BJ (cell line): ENCODE results near the gene MYO5C. TPM values are rescaled to one million over a fixed set of nuclear protein-coding genes. Genes with fewer than 3 reads are reported as not detected.

Source experiments
- CTCF ChIA-PET: fragments of 350-600 bp; formaldehyde crosslinking; extraction: SDS; loops from one replicate; lab custom pipeline; 2021; ENCODE audit warnings: antibody characterized with exemption, inconsistent platforms; lab: Yijun Ruan, JAX
- POLR2A ChIA-PET: fragments of 300-600 bp; sonication (Branson Sonifier 250); formaldehyde crosslinking; extraction: SDS; loops from one replicate; lab custom pipeline; 2021; ENCODE audit warnings: antibody characterized with exemption; lab: Charles Lee
- DNase-seq: peaks from one replicate; pipeline ENCODE4 v3.0.0-alpha.2; 2011; ENCODE audit warnings: low read depth
- H3K27me3 ChIP-seq: 2 replicates; pipeline ENCODE4 v1.6.0; 2011; ENCODE audit warnings: low read length; ENCODE audit not compliant: control insufficient read depth, insufficient read depth
- H3K36me3 ChIP-seq: 2 replicates; pipeline ENCODE4 v1.5.1; 2011; ENCODE audit warnings: low read length; ENCODE audit not compliant: control insufficient read depth, insufficient read depth
- H3K4me3 ChIP-seq: 2 replicates; pipeline ENCODE4 v1.5.1; 2011; ENCODE audit warnings: low read depth, mild to moderate bottlenecking, control low read depth, low read length
- polyA plus RNA-seq: library from polyadenylated mRNA; depleted of rRNA; stranded (reverse); fragments of >200 nt; gene quantifications from 2 replicates; pipeline ENCODE4 v1.2.3, GENCODE V29; 2011
- TF ChIP-seq, protein P1 (sequence below): IDR thresholded peaks from 2 replicates; pipeline ENCODE4 v1.5.1; 2011; ENCODE audit warnings: low read depth, mild to moderate bottlenecking, control low read depth, inconsistent platforms, low read length, moderate library complexity; ENCODE audit not compliant: insufficient read depth

MYO5C gene
- polyA plus RNA-seq, 1 experiment = 0.13 TPM

DNA sequence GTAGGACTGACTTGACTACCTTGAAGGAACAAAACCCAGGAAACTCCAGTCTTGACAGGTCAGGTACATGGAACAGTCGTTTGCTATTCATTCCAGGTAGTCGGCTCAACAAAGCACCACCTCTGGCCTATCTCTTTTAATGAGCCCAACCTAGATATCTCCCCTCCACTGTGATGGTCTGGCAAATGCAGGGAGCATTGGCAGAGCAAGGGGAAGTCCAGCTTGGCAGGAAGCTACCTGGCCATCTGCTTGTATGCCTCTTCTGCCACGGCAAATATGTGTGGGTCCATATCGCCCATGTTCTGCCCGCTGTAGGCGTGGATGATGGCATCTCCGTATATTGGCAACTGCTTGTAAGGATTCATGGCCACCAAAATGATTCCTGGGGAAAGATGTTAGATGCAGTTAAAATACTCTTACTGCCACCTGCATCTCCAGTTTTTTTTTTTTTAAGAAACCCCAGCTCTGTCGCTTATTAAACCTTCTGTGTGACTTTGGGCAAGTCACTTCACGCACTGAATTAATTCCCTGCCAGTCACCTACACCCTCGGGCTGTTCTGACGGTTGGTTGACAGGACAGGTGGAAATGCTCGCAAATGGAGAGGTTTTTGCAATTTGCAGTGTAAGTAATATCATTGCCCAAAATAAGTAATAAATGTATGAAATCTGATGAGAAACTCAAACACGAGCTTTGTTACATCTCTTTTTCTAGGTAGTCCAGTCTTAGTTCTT, 16.8 kb downstream of the MYO5C start:
- no peak for DNase-seq
- POLR2A ChIA-PET = no interaction called here
- H3K36me3 ChIP-seq = no peaks in the 10 kb centered on the region
- TF ChIP-seq, protein P1, sequence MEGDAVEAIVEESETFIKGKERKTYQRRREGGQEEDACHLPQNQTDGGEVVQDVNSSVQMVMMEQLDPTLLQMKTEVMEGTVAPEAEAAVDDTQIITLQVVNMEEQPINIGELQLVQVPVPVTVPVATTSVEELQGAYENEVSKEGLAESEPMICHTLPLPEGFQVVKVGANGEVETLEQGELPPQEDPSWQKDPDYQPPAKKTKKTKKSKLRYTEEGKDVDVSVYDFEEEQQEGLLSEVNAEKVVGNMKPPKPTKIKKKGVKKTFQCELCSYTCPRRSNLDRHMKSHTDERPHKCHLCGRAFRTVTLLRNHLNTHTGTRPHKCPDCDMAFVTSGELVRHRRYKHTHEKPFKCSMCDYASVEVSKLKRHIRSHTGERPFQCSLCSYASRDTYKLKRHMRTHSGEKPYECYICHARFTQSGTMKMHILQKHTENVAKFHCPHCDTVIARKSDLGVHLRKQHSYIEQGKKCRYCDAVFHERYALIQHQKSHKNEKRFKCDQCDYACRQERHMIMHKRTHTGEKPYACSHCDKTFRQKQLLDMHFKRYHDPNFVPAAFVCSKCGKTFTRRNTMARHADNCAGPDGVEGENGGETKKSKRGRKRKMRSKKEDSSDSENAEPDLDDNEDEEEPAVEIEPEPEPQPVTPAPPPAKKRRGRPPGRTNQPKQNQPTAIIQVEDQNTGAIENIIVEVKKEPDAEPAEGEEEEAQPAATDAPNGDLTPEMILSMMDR = no peak
- H3K27me3 ChIP-seq = peaks cover 7% of the 10 kb centered on the region
- CTCF ChIA-PET = interaction anchor here (2.3 kb wide), 1 partner anchor 22 kb away, joined by 9 read pairs; no protein-coding TSS in a partner anchor
- no peak overlapping the region for H3K4me3 ChIP-seq

DNA sequence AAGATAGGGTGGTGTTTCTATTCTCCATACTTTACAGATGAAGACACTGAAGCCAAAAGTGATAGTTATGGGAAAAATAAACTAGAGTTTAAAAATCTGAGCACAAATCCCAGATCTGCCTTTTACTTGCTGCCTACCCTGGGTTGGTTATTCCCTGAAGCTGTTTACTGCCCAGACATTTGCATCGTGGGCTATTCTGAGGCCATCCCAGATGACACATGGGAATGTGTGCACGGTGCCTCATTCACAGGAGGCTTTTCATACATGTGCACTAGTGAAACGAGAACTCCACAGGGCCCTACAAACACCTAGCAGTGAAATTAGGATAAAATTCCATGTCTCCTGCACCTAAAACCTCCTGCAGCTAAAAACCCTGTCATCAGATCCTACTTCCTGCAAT, 17.5 kb downstream of the MYO5C start:
- no peaks in the 10 kb centered on the region for H3K36me3 ChIP-seq
- no peak for DNase-seq
- TF ChIP-seq, protein P1 = no peak
- no peak overlapping the region for H3K4me3 ChIP-seq
- ChIA-PET CTCF (interaction anchor here (1.4 to 2.3 kb wide), 2 partner anchors 10 to 21 kb away, joined by 4 to 9 read pairs; no protein-coding TSS in a partner anchor), POLR2A (no interaction called here)
- H3K27me3 ChIP-seq = peaks cover 7% of the 10 kb centered on the region; the same call in 1 of the 2 replicates

DNA sequence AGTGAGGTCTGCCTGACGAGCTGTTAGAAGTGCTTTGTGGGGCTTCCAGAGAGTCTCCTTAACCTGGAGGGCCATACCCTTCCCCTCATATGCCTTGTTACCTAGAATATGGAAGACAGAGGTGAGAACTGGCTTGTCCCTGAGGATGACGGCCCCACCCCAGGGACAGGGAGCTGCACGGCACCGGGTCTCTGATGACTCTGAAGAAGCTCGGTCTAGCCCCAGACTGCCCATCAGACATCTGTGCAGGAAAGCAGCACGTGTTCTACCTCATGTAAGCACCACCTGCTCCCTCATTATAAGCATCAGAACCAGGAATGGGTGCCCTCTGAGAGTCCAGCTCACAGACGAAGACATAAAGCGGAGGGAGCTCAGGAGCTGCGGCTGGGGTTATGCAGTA, 18.0 kb downstream of the MYO5C start:
- peaks cover 7% of the 10 kb centered on the region for H3K27me3 ChIP-seq
- H3K36me3 ChIP-seq = no peaks in the 10 kb centered on the region
- POLR2A ChIA-PET = no interaction called here
- CTCF ChIA-PET = interaction anchor here (1.4 to 2.3 kb wide), 2 partner anchors 10 to 21 kb away, joined by 4 to 9 read pairs; no protein-coding TSS in a partner anchor
- no peak for DNase-seq
- TF ChIP-seq, protein P1 = no peak
- no peak overlapping the region for H3K4me3 ChIP-seq

DNA sequence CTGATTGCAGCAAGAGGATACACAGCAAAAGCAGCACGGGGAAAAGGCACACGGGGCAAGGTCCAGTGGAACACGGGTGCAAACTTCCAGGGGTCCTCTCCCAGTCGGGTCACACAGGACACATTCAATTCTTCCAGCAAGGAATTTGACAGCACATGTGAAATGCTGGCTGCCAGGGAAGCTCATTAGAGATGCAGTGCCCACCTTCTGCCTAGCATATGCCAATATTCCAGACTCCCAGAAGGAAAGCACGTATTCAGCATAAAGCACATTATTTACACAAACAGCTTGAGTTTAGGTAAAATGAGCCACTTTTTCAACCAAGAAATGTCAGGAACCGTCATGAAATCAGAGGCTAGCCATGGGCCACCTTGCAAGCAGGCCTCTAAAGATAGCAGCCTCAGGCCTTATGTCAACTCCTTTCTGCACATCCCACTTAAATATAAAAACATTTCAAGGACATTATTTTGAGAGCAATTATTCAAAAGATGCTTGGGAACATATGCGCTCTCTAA, 19.3 kb downstream of the MYO5C start:
- H3K4me3 ChIP-seq = no peak overlapping the region
- ChIA-PET CTCF (no interaction called here), POLR2A (no interaction called here)
- TF ChIP-seq, protein P1 = no peak
- H3K36me3 ChIP-seq = no peaks in the 10 kb centered on the region
- peaks cover 6% of the 10 kb centered on the region for H3K27me3 ChIP-seq
- DNase-seq = no peak

DNA sequence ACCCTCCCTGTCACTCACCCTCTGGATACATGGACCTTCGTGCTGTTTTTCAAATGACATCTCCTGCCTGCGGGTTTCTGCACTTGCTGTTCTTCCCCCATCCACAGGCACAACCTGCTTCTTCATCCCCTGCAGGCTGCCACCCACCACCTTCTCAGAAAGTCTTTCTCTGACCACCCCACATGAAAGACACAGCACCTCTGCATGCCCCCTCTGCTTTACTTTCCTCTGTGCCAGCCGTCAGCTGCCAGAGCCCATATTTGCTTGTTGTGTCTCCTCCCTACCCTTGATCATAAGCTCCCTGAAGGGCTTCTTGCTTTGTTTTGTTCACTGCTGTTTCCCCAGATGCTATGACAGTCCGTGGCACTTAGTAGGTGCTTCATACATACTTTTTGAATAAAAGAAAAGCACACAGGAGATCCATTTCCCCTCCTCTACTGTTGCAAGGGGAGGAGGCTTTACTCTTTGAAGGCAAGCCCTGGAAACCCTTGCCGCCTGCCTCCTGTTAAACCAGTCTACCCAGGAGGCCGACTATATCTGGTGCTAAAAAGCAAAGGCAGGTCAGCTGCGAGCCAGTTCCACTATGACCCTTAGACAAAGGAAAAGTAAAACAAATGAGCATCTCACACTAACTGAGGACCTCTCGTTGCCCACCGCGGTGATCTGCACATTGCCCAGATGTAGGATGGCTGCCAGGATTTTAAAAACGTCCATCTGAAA, 31.9 kb downstream of the MYO5C start:
- Histone ChIP-seq H3K4me3 (no peak overlapping the region), H3K36me3 (no peaks in the 10 kb centered on the region), H3K27me3 (no peaks in the 10 kb centered on the region)
- no peak for DNase-seq
- ChIA-PET POLR2A (no interaction called here), CTCF (interaction anchor here (1.0 to 1.8 kb wide), 3 partner anchors 10 to 472 kb away, joined by 3 to 4 read pairs (median 4); no protein-coding TSS in a partner anchor)
- TF ChIP-seq, protein P1 = no peak
